Measurements from ENCODE around the gene FAM193B.

Gene FAM193B

DNA sequence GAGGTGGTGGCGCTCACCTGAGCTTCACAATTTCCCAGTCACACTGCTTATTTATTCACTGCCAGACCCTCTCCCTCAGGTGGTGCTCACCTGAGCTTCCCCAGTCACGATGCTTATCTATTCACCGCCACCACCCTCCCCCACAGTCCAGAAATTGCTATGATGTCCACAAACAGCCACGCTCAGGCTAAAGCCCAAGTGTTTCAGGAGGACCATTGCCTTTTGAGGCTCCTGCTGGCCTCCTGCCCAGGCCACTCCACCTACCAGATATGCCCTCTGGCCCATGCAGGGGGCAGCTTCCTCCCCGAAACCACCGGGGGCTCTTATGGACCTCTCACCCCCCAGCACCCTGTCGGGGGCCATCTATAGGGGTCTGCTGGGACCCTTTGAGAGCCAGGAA lies 61.5 kb downstream of the FAM193B start:
- TF ChIP-seq, protein P1, sequence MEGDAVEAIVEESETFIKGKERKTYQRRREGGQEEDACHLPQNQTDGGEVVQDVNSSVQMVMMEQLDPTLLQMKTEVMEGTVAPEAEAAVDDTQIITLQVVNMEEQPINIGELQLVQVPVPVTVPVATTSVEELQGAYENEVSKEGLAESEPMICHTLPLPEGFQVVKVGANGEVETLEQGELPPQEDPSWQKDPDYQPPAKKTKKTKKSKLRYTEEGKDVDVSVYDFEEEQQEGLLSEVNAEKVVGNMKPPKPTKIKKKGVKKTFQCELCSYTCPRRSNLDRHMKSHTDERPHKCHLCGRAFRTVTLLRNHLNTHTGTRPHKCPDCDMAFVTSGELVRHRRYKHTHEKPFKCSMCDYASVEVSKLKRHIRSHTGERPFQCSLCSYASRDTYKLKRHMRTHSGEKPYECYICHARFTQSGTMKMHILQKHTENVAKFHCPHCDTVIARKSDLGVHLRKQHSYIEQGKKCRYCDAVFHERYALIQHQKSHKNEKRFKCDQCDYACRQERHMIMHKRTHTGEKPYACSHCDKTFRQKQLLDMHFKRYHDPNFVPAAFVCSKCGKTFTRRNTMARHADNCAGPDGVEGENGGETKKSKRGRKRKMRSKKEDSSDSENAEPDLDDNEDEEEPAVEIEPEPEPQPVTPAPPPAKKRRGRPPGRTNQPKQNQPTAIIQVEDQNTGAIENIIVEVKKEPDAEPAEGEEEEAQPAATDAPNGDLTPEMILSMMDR (conservative IDR thresholded peaks at IDR 0.05; ENCODE audit: low read depth, low read length), result no peak
- H3K27me3 ChIP-seq (ENCODE audit: insufficient read depth, low read depth), result no peaks in the 10 kb centered on the region
- H3K27ac ChIP-seq, result no peak overlapping the region
- no peak overlapping the region for H3K4me2 ChIP-seq
- no peaks in the 10 kb centered on the region for H3K36me3 ChIP-seq (ENCODE audit: insufficient read depth)
- no peak overlapping the region for H3K9ac ChIP-seq
- H2AFZ ChIP-seq (ENCODE audit: low read depth), result no peak overlapping the region
- H3K79me2 ChIP-seq (ENCODE audit: insufficient read depth, low read depth), result no peaks in the 10 kb centered on the region
- H3K4me1 ChIP-seq (ENCODE audit: low read depth, poor library complexity, severe bottlenecking), result peaks cover 8% of the 10 kb centered on the region
- no peaks in the 10 kb centered on the region for H4K20me1 ChIP-seq (ENCODE audit: insufficient read depth)
- H3K4me3 ChIP-seq (IDR thresholded peaks at IDR 0.05; ENCODE audit: insufficient read depth, low read depth, low read length), result no peak overlapping the region

GRCh38 chr5:177491983-177492746 lies 62.2 kb downstream of the FAM193B start:
- Histone ChIP-seq H3K27me3 (ENCODE audit: insufficient read depth, low read depth) (no peaks in the 10 kb centered on the region), H2AFZ (ENCODE audit: low read depth) (no peak overlapping the region), H3K4me2 (no peak overlapping the region), H3K4me3 (IDR thresholded peaks at IDR 0.05; ENCODE audit: insufficient read depth, low read depth, low read length) (no peak overlapping the region), H4K20me1 (ENCODE audit: insufficient read depth) (no peaks in the 10 kb centered on the region), H3K79me2 (ENCODE audit: insufficient read depth, low read depth) (no peaks in the 10 kb centered on the region), H3K4me1 (ENCODE audit: low read depth, poor library complexity, severe bottlenecking) (peaks cover 8% of the 10 kb centered on the region), H3K27ac (no peak overlapping the region), H3K9ac (no peak overlapping the region), H3K36me3 (ENCODE audit: insufficient read depth) (no peaks in the 10 kb centered on the region)
- TF ChIP-seq, protein P1 (conservative IDR thresholded peaks at IDR 0.05; ENCODE audit: low read depth, low read length), result no peak

GRCh38 chr5:177491429-177491945 lies 62.9 kb downstream of the FAM193B start:
- TF ChIP-seq, protein P1 (conservative IDR thresholded peaks at IDR 0.05; ENCODE audit: low read depth, low read length), result no peak; the same call in 1 of the 2 replicates
- H3K4me1 ChIP-seq (ENCODE audit: low read depth, poor library complexity, severe bottlenecking), result peaks cover 8% of the 10 kb centered on the region
- no peaks in the 10 kb centered on the region for H4K20me1 ChIP-seq (ENCODE audit: insufficient read depth)
- H3K4me3 ChIP-seq (IDR thresholded peaks at IDR 0.05; ENCODE audit: insufficient read depth, low read depth, low read length), result no peak overlapping the region
- H2AFZ ChIP-seq (ENCODE audit: low read depth), result no peak overlapping the region
- no peak overlapping the region for H3K9ac ChIP-seq
- H3K36me3 ChIP-seq (ENCODE audit: insufficient read depth), result no peaks in the 10 kb centered on the region
- H3K27ac ChIP-seq, result no peak overlapping the region
- no peaks in the 10 kb centered on the region for H3K27me3 ChIP-seq (ENCODE audit: insufficient read depth, low read depth)
- H3K4me2 ChIP-seq, result no peak overlapping the region
- no peaks in the 10 kb centered on the region for H3K79me2 ChIP-seq (ENCODE audit: insufficient read depth, low read depth)

- no peak overlapping the region for H3K27ac ChIP-seq
- H3K27me3 ChIP-seq (ENCODE audit: insufficient read depth, low read depth), result no peaks in the 10 kb centered on the region
- no peak overlapping the region for H2AFZ ChIP-seq (ENCODE audit: low read depth)
- peaks cover 5% of the 10 kb centered on the region for H3K4me1 ChIP-seq (ENCODE audit: low read depth, poor library complexity, severe bottlenecking)
- no peaks in the 10 kb centered on the region for H3K79me2 ChIP-seq (ENCODE audit: insufficient read depth, low read depth)
- TF ChIP-seq, protein P1 (conservative IDR thresholded peaks at IDR 0.05; ENCODE audit: low read depth, low read length), result no peak
- H4K20me1 ChIP-seq (ENCODE audit: insufficient read depth), result no peaks in the 10 kb centered on the region
- H3K4me3 ChIP-seq (IDR thresholded peaks at IDR 0.05; ENCODE audit: insufficient read depth, low read depth, low read length), result no peak overlapping the region
- no peak overlapping the region for H3K4me2 ChIP-seq
- no peaks in the 10 kb centered on the region for H3K36me3 ChIP-seq (ENCODE audit: insufficient read depth)
- H3K9ac ChIP-seq, result no peak overlapping the region
These were observed 63.4 kb downstream of the FAM193B start for GRCh38 chr5:177490992-177491391.

Data from KMS-11 (cell line).